Cardiac muscle cell (in vitro differentiated cells and primary cell): ENCODE measurements around the gene CRIM1. TPM values are rescaled to one million over a fixed set of nuclear protein-coding genes. Genes with fewer than 3 reads are reported as not detected.
A peak's percentile ranks its signal among the peaks of the same experiment; 100 is the strongest.

Experiments used
- DNase-seq, 2 donors: peaks; one replicate each; pipeline versions ENCODE4 v3.0.0 to v3.0.0-alpha.2; 2010 to 2017; ENCODE audit warnings: low read depth in 1 of 2, low spot score in 1 of 2
- H3K27ac ChIP-seq: fragments of 200-600 bp; sonication (generic); 2 replicates; pipeline ENCODE4 v1.5.1; 2016
- H3K27me3 ChIP-seq: fragments of 200-600 bp; sonication (generic); 2 replicates; pipeline ENCODE4 v1.6.0; 2016; ENCODE audit warnings: control low read depth
- H3K36me3 ChIP-seq: fragments of 200-600 bp; sonication (generic); 2 replicates; pipeline ENCODE4 v1.5.1; 2016; ENCODE audit warnings: control low read depth
- H3K4me1 ChIP-seq: fragments of 200-600 bp; sonication (generic); 2 replicates; pipeline ENCODE4 v1.8.1; 2017; ENCODE audit warnings: low read depth, mild to moderate bottlenecking, mixed run types
- H3K4me3 ChIP-seq: fragments of 200-600 bp; sonication (generic); 2 replicates; pipeline ENCODE4 v1.5.1; 2016; ENCODE audit warnings: mild to moderate bottlenecking
- H3K9me3 ChIP-seq: fragments of 200-600 bp; sonication (generic); 2 replicates; pipeline ENCODE4 v1.5.1; 2017; ENCODE audit warnings: low read depth, mild to moderate bottlenecking, control low read depth
- polyA plus RNA-seq: library from polyadenylated mRNA; unstranded; fragments of >200 nt; fragmentation: Nextera tagmentation; extraction: Ambion mirVana; gene quantifications from 2 replicates; pipeline ENCODE4 v1.2.1, GENCODE V29; 2016
- total RNA-seq: library from RNA; depleted of rRNA; stranded (reverse); fragments of >200 nt; gene quantifications from 2 replicates; pipeline ENCODE4 v1.2.3, GENCODE V29; 2016
- TF ChIP-seq, protein P1 (sequence below): IDR thresholded peaks from 2 replicates; pipeline ENCODE4 v1.5.1; 2012; ENCODE audit warnings: low read depth, mild to moderate bottlenecking, low read length

Gene CRIM1
- total and polyA plus RNA-seq, 2 experiments from 2014 or later: 2.4 to 5.4 TPM

DNA sequence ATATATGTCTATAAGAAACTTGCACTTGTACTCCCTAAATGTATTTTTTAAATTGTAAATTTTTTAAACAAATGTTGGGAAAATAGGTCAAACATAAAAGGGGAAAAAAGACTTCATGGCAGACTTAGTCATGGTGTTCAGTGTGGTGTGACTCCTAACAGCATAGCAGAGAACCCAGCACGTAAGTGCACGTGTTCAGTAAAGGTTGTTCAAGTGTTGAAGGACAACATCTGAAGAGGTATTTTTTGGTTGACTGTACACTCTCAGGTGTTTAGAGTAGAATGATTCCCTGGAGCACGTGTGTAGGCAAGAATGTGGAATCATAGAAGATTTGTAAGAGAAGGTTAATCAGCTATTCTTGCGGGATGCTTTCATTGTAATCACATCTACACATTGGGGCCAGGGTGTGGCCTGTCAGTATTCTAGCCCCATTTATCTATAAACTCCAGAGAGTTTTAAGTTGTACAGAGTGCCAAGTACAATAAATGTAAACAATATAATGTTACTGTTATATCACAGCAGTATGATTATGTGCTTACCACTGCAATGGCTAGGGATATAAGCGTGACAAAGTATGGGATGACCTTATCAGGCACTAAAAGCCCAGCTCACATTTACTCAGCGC is 106.8 kb downstream of the CRIM1 start:
- Histone ChIP-seq H3K4me3 (no peak overlapping the region), H3K4me1 (no peaks in the 10 kb centered on the region), H3K27me3 (peaks cover 81% of the 10 kb centered on the region), H3K27ac (no peak overlapping the region), H3K36me3 (no peaks in the 10 kb centered on the region), H3K9me3 (no peaks in the 10 kb centered on the region)
- TF ChIP-seq, protein P1, sequence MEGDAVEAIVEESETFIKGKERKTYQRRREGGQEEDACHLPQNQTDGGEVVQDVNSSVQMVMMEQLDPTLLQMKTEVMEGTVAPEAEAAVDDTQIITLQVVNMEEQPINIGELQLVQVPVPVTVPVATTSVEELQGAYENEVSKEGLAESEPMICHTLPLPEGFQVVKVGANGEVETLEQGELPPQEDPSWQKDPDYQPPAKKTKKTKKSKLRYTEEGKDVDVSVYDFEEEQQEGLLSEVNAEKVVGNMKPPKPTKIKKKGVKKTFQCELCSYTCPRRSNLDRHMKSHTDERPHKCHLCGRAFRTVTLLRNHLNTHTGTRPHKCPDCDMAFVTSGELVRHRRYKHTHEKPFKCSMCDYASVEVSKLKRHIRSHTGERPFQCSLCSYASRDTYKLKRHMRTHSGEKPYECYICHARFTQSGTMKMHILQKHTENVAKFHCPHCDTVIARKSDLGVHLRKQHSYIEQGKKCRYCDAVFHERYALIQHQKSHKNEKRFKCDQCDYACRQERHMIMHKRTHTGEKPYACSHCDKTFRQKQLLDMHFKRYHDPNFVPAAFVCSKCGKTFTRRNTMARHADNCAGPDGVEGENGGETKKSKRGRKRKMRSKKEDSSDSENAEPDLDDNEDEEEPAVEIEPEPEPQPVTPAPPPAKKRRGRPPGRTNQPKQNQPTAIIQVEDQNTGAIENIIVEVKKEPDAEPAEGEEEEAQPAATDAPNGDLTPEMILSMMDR: no peak
- no peak for DNase-seq

DNA sequence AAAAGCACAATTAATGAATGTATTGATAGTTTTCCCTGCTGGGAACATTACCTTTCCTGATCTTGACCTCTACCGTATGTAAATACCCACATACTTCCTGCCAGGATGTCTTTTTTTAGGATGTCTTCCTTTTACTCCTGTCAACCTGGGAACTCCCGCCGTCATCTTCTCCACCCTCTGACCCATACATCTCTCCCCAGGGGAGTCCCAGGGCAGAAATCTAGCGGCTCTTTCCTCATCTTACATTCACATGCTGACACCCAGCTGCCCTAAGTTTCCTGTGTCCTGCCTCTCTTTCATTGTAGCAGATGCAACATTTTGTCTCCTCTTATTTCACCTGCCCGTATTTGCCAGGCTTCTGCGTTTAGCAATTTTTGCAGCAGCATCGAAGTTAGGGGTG is 107.8 kb downstream of the CRIM1 start:
- H3K4me1 ChIP-seq: no peaks in the 10 kb centered on the region
- peaks cover 81% of the 10 kb centered on the region for H3K27me3 ChIP-seq
- no peak for DNase-seq
- H3K9me3 ChIP-seq: no peaks in the 10 kb centered on the region
- no peaks in the 10 kb centered on the region for H3K36me3 ChIP-seq
- no peak overlapping the region for H3K27ac ChIP-seq
- TF ChIP-seq, protein P1: no peak
- H3K4me3 ChIP-seq: no peak overlapping the region

DNA sequence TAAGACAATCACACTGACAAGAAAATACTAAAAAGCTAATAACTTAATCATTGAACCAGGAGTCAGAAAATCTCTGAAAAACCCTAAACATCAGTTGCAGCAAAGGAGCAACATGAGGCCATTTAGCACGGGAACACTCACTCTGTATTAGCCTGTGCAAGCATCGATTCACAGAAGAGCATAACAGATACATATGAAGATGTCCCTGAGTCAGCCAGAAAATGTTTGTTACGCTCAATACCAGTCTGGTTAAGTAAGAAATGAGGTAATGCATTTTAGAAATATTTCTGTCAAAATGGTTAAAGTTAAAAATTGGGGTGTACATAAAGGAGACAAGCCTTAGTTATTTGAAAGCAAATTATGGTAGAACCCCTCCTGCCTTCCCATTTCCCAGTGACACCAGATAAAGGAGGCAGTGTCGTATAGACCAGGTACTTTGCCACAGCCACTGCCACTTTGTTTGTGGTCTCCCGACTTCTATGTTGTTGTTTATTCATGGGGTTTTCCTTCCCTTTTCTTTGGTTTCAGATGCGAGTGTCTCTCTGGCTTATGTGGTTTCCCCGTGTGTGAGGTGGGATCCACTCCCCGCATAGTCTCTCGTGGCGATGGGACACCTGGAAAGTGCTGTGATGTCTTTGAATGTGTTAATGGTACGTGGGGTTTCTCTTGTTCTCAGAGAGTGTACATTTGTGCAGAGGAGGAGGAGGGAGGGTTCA is 108.6 kb downstream of the CRIM1 start:
- Histone ChIP-seq H3K4me1 (no peaks in the 10 kb centered on the region), H3K27me3 (peaks cover 82% of the 10 kb centered on the region), H3K9me3 (no peaks in the 10 kb centered on the region), H3K27ac (no peak overlapping the region), H3K4me3 (no peak overlapping the region), H3K36me3 (no peaks in the 10 kb centered on the region)
- DNase-seq: no peak
- TF ChIP-seq, protein P1: no peak

DNA sequence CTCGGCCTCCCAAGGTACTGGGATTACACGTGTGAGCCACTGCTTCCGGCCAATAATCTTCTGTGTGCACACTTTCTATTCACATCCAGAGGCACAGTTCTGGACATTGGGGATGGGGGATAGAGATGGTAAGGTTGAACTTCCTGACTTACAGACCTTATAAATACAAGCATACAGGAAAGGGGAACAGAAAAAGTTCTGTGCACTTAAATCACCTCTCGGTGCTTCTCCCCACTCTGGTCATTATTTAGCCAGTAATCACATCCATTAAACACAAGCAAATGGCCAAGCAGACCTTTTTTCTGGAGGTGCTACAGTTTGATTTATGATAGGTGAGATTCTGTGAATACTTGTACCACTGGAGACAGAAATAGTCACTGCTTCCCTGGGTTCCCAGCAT is 110.6 kb downstream of the CRIM1 start:
- Histone ChIP-seq H3K9me3 (no peaks in the 10 kb centered on the region), H3K36me3 (no peaks in the 10 kb centered on the region), H3K27ac (no peak overlapping the region), H3K4me1 (no peaks in the 10 kb centered on the region), H3K4me3 (no peak overlapping the region), H3K27me3 (peaks cover 94% of the 10 kb centered on the region)
- no peak for DNase-seq
- TF ChIP-seq, protein P1: no peak

DNA sequence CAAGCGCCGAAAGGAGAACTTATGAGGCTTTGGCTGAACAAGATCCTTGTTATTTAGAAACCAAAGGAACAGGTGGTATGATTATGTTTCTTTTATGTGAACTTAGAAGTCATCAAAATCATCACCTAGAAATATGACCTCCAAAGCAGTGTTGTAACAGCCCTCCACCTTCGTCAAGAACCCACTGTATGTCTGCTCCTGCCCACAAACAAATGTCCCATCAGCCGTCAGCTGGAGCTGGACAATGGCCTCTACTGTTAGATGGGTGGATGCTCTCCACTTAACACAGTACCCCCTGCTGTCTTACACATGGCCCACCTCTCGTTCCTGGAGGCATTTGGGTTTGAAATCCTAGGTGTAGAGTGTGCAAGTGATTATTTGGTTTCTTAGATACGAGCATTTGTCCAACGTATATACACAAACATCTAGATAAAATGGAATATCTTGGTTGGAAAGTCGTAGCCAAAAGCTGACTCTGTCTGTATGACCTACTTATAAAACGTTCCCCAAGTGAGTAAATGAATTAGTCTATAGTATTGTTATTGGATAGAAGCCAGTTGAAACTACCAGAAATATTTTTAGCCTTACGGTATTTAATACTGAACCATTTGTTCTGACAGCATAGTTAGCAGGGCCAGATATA is 113.0 kb downstream of the CRIM1 start:
- TF ChIP-seq, protein P1: no peak
- Histone ChIP-seq H3K4me3 (no peak overlapping the region), H3K27me3 (peaks cover 89% of the 10 kb centered on the region), H3K36me3 (no peaks in the 10 kb centered on the region), H3K9me3 (no peaks in the 10 kb centered on the region), H3K4me1 (no peaks in the 10 kb centered on the region), H3K27ac (no peak overlapping the region)
- peak in 1 of 2 donors; percentile 80 for DNase-seq
